GM18870 (cell line): ENCODE results near the gene TCFL5.

Experiments
- ATAC-seq: cut with Tn5 transposase; IDR thresholded peaks from one replicate; pipeline ENCODE4 v1.9.1; 2021; ENCODE audit warnings: moderate library complexity; ENCODE audit not compliant: unreplicated experiment

The TCFL5 gene

DNA sequence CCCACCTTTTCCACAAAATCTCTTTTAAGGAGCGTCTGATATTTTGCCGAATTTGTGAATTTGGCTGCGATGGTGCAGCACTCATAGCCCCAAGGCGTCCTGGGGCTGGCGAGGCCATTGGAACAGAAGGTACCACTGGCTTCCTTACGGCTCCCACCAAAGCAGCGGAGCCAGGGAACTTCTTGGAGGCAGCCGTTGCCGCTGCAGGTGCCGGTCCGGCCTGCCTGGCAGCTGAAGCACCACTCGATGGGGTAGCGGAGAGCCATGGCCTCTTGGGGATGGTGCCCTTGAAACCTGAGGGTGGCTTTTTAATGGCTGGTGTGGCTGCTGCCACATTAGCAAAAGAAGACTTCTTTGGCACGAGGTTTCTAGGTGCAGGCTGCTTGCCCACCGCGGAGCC is 34.9 kb upstream of the TCFL5 start:
- no peak for ATAC-seq

DNA sequence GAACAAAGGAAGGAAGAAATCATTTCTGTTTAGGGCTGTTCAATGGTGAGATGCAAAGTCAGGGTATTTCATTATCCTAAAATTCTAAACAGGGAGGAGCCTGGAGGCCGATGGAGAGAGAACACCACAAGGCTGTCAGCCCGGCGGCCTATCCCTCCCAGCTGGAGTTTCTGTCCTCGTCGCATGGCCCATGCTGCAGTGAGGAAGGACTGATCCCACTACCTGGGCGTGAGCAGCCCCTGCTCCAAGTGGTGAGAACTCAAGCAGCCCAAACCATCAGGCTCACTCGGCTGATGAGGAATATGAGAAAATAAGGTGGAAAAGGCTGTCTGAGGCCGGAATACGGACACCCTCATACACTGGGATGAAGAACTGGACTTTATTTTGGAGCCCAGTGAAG is 33.9 kb upstream of the TCFL5 start:
- no peak for ATAC-seq

- ATAC-seq: no peak
These were observed 32.6 kb upstream of the TCFL5 start for GRCh38 chr20:62894261-62894660.

- ATAC-seq: no peak
These were observed 32.1 kb upstream of the TCFL5 start for GRCh38 chr20:62893700-62894099.

DNA sequence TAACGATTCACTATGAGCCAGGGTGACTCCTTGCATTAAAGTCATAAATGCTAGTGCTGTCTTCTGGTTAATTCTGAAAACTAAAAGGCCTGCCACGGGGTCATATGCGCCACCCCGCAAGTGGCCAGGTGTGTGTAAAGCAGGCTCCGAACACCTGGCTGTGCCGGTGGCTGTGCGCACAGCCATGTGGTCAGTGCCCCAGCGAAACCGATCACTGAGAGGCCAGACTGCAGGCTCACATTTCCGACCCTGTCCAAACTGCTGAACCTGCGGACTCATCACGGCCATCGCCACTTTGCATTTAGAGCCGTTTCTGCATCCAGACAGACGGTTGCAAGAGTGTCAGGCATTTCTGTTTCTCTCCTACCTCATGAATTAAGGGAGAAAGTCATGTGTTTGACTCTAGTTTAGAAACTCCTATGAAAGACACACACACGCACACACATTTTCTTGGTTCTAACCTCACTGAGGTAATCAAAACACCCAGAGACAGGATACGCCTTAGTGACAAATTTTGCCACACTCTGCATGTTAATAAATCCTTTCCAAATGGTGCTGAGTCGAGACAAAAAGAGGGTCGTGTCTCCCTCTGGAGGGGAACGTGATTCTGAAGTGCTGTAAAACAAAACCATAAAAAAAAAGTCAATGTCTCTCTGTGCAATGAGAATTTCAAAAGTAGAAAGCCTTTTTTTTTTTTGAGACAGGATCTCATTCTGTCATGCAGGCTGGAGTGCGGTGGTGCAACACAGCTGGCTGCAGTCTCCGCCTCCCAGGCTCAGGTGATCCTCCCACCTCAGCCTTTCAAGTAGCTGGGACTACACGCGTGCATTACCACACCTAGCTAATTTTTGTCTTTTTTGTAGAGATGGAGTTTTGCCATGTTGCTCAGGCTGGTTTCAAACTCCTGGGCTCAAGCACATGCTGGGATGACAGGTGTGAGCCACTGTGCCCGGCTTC is 31.0 kb upstream of the TCFL5 start:
- ATAC-seq: no peak

GRCh38 chr20:62891111-62891510 is 29.5 kb upstream of the TCFL5 start:
- no peak for ATAC-seq

- no peak for ATAC-seq
These were observed 28.8 kb upstream of the TCFL5 start for GRCh38 chr20:62890444-62890843.

DNA sequence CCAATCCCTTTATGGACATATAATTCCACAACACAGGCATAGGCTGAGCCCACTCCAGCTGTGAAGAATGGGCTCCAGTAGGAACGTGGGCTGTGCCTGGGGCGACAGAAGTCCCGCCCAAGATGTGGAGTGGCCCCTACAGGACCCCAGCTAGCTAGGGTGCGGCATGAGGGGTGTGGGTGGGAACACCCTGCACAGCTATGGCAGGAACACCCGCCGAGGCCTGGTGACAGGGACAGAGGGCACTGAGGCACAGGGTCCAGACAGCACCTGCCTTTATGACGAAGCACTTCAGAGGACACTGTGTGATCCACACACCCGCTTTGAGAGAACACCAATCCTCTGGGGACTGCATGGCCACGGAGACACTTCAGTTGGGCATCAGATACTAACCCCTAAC is 28.2 kb upstream of the TCFL5 start:
- ATAC-seq: no peak

DNA sequence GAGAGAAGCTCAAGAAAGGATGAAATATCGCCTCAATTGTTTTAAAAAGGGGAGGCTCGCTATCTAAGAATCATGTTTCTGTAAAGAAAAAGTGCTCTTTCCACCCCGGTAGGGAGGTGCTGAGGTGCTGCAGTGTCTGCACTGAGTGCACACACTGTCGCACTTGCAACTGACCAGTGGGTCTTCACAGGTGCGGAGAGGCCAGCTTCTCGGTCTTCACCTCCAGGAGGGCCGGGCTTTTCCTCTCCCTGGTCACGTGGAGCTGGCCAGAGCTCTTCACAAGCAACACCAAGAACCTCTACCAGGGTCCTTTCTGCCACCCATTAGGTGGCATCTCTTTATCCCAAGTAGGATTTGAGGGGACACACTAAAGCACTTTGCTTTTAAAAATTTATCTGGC is 27.8 kb upstream of the TCFL5 start:
- no peak for ATAC-seq

GRCh38 chr20:62888910-62889309 is 27.3 kb upstream of the TCFL5 start:
- no peak for ATAC-seq

DNA sequence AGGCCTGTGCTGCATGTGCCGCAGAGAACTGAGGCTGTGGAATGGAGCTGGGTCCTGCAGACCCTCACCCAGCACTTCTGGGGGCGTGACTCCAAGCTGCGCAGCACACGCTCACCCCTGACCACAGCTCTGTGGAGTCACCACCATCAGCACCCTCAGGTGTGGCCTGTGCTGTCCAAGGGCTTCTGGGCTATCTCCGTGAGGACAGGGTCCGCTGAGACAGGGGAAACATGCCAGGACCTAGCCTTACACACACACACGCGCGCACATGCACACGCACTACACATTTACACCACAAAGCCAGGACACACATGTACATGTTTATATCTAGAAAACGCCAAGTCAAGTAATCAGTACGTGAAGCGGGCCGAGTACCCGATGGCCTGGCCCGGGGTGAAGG is 26.8 kb upstream of the TCFL5 start:
- ATAC-seq: no peak

- no peak for ATAC-seq
These were observed 26.2 kb upstream of the TCFL5 start for GRCh38 chr20:62887860-62888239.

- ATAC-seq: no peak
These were observed 25.7 kb upstream of the TCFL5 start for GRCh38 chr20:62887152-62887859.

- ATAC-seq: no peak
These were observed 25.1 kb upstream of the TCFL5 start for GRCh38 chr20:62886709-62887058.

- no peak for ATAC-seq
These were observed 24.5 kb upstream of the TCFL5 start for GRCh38 chr20:62885896-62886708.

DNA sequence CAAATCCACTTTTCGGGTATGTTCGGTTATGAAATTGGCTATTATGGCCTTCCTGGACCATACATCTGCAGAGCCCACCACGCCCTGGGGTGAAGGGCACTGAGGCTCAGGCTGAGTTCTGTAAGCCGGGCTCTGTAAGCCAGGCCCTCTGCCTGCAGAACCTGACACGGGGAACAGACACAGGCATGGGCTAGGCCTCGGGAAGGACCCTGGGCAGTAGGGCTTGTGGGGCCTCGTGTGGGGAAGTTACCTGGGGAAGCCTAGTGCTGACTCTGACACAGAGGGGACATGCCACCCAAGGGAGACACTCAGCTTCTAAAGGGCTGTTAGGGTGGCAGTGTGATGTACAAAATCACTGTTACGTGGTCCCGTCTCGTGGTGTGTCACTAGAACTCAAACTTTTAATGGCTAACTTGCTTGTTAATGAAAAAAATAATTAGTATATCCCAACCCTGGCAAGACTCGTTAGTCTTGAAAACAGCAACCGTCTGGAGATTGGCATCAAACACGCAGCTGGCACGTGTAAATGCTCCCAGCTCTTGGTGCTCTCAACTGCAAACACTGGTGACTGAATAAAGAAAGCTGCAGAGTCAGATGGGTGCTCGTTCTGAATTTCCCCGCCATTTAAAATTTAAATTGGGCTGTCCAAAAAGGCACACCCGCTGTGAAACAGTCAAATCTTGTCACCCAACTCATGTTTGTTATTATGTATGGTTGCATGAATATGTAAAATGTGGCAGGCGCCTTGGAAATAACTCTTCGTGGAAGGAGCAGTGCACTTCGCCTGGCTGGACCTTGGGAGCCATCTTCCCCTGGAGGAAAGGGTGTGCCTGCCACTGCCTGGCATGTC is 23.6 kb upstream of the TCFL5 start:
- ATAC-seq: no peak

DNA sequence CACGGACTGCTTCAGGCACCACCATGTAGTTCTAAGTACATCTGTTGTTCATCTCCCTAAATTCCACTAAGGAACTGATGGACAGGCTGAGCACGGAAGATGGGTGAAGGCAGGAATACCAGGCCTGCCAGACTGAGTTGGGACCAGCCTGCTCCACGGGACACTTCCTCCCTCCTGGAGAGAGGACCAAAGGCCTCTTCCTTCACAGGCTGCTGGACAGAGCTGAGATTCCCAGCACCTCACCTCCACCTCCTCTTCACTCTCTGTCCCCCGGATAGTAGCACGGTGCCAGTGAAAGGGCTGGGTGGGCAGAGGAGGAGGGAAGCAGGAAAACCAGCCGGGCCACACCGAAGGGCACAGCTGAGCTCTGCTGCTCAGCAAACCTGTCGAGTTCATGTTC is 22.9 kb upstream of the TCFL5 start:
- no peak for ATAC-seq

DNA sequence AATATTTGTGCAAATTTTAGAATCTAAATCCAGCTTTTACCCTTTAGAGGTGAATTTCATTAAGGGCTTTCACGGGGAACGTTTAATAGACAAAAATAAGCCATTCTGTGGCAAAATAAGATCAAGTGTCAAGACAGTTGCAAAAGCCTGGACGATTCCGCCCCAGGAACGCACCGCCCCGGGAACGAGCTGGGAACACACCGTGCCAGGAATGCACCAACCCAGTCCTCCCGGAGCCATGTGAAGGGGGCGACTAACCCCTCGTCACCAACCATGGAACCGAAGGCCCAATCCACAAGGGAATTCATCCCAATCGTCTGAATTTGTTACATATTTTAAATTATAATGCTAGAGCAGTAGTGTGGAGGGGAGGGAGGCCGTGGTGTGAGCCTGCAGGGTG is 20.8 kb upstream of the TCFL5 start:
- ATAC-seq: no peak

- no peak for ATAC-seq
These were observed 20.2 kb upstream of the TCFL5 start for GRCh38 chr20:62881662-62882395.
